Spinal cord (tissue), 10 donors: Measurements from ENCODE around the gene REG1A. TPM values are rescaled to one million over a fixed set of nuclear protein-coding genes. Genes with fewer than 3 reads are reported as not detected.

ENCODE experiments used
- DNase-seq, 6 donors: peaks; one replicate each; pipeline versions ENCODE4 v3.0.0 to v3.0.0-alpha.2; 2013 to 2015; ENCODE audit warnings: low spot score in 6 of 6, low read depth in 4 of 6
- H3K27ac ChIP-seq: one replicate; pipeline ENCODE4 v1.5.1; 2013; ENCODE audit warnings: low read depth, low read length, control low read depth
- H3K27me3 ChIP-seq: one replicate; pipeline ENCODE4 v1.6.1; 2013; ENCODE audit warnings: low read length; ENCODE audit not compliant: control insufficient read depth, insufficient read depth
- H3K36me3 ChIP-seq: one replicate; pipeline ENCODE4 v1.6.1; 2013; ENCODE audit warnings: low read length; ENCODE audit not compliant: control insufficient read depth, insufficient read depth
- H3K4me1 ChIP-seq: one replicate; pipeline ENCODE4 v1.6.1; 2013; ENCODE audit warnings: low read length; ENCODE audit not compliant: control insufficient read depth, insufficient read depth
- H3K4me3 ChIP-seq: one replicate; pipeline ENCODE4 v1.5.1; 2013; ENCODE audit warnings: low read depth, low read length, control low read depth
- H3K9me3 ChIP-seq: one replicate; pipeline ENCODE4 v1.6.1; 2013; ENCODE audit warnings: low read length; ENCODE audit not compliant: control insufficient read depth, insufficient read depth
- WGBS: methylation state at CpG from one replicate; pipeline ENCODE4 v1.1.5; 2013; ENCODE audit warnings: missing lambda C conversion rate; ENCODE audit not compliant: insufficient coverage; 5-methylcytosine and 5-hydroxymethylcytosine counted together
- long read RNA-seq, 4 donors: transcript quantifications; one replicate each; lab custom pipeline, GENCODE V29; 2026
- polyA plus RNA-seq, 2 donors: library from polyadenylated mRNA; unstranded; fragments of 120-200 nt; gene quantifications; one replicate each; pipeline ENCODE4 v1.2.1, GENCODE V29; 2013; ENCODE audit not compliant: insufficient read length in 2 of 2
- total RNA-seq, 2 donors: library from RNA; depleted of rRNA in 1 of 2; stranded (reverse); fragments of 120-200 nt in 1 of 2; fragments of >200 nt in 1 of 2; gene quantifications; one replicate each; pipeline versions ENCODE4 v1.2.3 to v1.2.4, GENCODE V29; 2013 to 2014
- donor health status: healthy.

The REG1A gene
- total RNA-seq (not detected), polyA plus RNA-seq (not detected)
- long read RNA-seq, donor 1: 0 reads
- long read RNA-seq, donor 2: 0 reads
- long read RNA-seq, donor 3: 0 reads
- long read RNA-seq, donor 4: 0 reads

DNA sequence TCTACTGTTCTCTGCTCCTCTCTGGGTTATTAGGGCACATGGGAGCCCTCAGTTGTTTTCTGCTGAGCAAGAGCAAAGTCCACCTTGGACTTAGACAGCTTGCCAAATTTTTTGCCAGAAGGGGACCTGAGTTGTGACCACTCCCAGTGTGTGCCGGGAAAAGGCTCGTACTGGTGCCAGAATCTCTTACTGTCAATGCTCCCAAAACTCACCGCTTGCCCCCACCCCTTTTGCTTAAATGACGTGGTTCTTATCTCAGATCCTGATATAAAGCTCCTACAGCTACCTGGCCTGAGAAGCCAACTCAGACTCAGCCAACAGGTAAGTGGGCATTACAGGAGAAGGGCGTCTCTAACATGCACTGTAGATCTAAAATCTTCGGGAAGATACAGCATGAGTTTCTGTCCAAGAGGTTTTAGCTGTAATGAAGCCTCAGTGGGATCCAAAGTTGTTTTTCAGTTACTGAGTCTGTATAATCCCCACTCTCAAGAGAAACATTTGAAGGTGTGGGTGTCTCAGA, at the start of gene REG1A:
Gene REG1A (plus strand): TSS at position 295 of the 520 bp plus-strand sequence. CDS start 374 bp downstream, outside the sequence.
- WGBS: 80% methylated on average over 1 of the region's 6 CpGs
- DNase-seq: no peak
- H3K4me1 ChIP-seq: no peaks in the 10 kb centered on the region
- H3K9me3 ChIP-seq: no peaks in the 10 kb centered on the region
- H3K36me3 ChIP-seq: no peaks in the 10 kb centered on the region
- H3K27me3 ChIP-seq: no peaks in the 10 kb centered on the region
- no peak within 1 kb of the TSS for H3K27ac ChIP-seq
- no peak within 1 kb of the TSS for H3K4me3 ChIP-seq

GRCh38 chr2:79071078-79071477, 49.2 kb upstream of the REG1A start:
- H3K4me1 ChIP-seq: no peaks in the 10 kb centered on the region
- DNase-seq: peak in 1 of 6 donors; percentile 26
- H3K27ac ChIP-seq: no peak overlapping the region
- H3K4me3 ChIP-seq: no peak overlapping the region
- H3K36me3 ChIP-seq: no peaks in the 10 kb centered on the region
- no peaks in the 10 kb centered on the region for H3K27me3 ChIP-seq
- WGBS: 40% methylated on average over 1 of the region's 2 CpGs
- no peaks in the 10 kb centered on the region for H3K9me3 ChIP-seq

- no peaks in the 10 kb centered on the region for H3K4me1 ChIP-seq
- 98% methylated on average over 5 of the region's 5 CpGs for WGBS
- DNase-seq: no peak
- H3K27me3 ChIP-seq: no peaks in the 10 kb centered on the region
- no peaks in the 10 kb centered on the region for H3K36me3 ChIP-seq
- no peak overlapping the region for H3K4me3 ChIP-seq
- no peaks in the 10 kb centered on the region for H3K9me3 ChIP-seq
- H3K27ac ChIP-seq: no peak overlapping the region
Measured at GRCh38 chr2:79082987-79083386, 37.3 kb upstream of the REG1A start.

GRCh38 chr2:79083597-79084251, 36.6 kb upstream of the REG1A start:
- H3K27ac ChIP-seq: no peak overlapping the region
- H3K4me1 ChIP-seq: no peaks in the 10 kb centered on the region
- no peak overlapping the region for H3K4me3 ChIP-seq
- H3K9me3 ChIP-seq: no peaks in the 10 kb centered on the region
- DNase-seq: no peak
- H3K36me3 ChIP-seq: no peaks in the 10 kb centered on the region
- H3K27me3 ChIP-seq: no peaks in the 10 kb centered on the region

DNA sequence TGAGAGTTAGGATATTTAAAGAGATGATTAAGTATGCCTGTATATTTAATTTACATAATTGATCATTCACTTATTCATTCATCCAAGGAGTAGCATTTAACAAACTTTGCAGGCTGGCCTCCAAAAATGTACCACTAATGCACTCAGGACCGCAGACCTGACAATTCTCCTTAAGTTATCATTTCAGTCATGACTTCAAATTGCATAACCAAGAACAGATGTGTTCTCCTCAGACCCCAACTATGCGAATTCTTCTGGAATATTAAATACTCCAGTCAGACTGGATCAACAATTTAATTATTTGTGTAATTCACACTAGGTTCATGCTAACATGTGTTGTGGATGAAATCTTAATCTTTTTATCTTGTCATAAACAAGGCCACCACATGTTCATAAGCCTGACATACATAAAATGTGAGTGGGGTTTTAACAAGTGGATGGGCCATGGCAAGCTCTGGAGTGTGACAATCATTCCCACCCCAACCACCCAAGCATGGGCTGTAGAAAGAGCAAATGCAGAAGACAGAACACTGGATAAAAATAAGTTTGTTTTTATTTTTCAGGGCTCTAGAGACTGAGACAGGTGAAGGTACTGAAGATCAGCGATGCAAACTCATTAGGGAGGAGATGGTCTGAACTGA, 35.7 kb upstream of the REG1A start:
- WGBS: 77% methylated on average over 2 of the region's 3 CpGs
- no peak overlapping the region for H3K4me3 ChIP-seq

DNA sequence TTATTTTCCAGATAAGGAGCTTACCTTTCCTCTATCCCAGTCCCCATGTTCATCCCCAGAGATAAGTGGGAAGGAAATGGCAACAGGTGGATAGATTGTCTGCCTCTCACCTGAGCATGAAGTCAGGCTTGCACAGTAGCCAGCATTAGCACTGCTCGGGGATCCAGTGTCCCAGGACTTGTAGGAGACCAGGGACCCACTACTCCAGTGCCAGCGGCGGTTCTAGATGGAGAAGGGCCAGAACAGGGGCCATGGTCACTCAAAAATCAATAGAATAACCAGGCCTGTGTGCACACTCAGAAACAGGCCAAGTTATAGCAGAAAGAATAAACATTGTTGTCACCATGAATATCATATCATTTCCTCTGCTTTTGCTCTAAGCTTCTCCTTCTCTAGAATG, 34.9 kb upstream of the REG1A start:
- H3K36me3 ChIP-seq: no peaks in the 10 kb centered on the region
- H3K27ac ChIP-seq: no peak overlapping the region
- no peak for DNase-seq
- H3K4me3 ChIP-seq: no peak overlapping the region
- no peaks in the 10 kb centered on the region for H3K9me3 ChIP-seq
- WGBS: 94% methylated on average over 3 of the region's 3 CpGs
- H3K27me3 ChIP-seq: no peaks in the 10 kb centered on the region
- H3K4me1 ChIP-seq: no peaks in the 10 kb centered on the region

More for the DNA sequence above, 35.7 kb upstream of the REG1A start:
- Histone ChIP-seq H3K36me3 (no peaks in the 10 kb centered on the region), H3K27ac (no peak overlapping the region), H3K27me3 (no peaks in the 10 kb centered on the region), H3K9me3 (no peaks in the 10 kb centered on the region), H3K4me1 (no peaks in the 10 kb centered on the region)
- no peak for DNase-seq

DNA sequence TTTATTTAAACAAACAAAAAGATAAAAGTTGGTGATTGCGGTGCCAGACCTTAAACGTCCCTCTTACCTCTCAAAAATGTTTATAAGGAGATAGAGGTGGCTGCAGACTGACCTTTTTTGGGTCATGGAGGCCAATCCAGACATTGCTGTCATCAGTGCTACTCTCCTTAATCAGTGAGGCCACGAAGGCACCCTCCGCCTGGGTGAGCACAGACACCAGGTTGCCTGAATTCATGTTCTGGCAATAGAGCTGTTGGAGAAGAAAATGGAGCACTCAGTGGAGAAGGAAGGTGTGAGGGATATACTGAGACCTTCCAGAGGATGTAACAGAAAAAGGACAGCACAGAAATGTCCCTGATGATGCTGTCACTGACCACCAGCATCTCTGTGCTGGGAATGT, 34.0 kb upstream of the REG1A start:
- no peak for DNase-seq
- no peaks in the 10 kb centered on the region for H3K9me3 ChIP-seq
- H3K27me3 ChIP-seq: no peaks in the 10 kb centered on the region
- 88% methylated on average over 2 of the region's 4 CpGs for WGBS
- no peak overlapping the region for H3K4me3 ChIP-seq
- H3K36me3 ChIP-seq: no peaks in the 10 kb centered on the region
- no peak overlapping the region for H3K27ac ChIP-seq
- H3K4me1 ChIP-seq: no peaks in the 10 kb centered on the region

DNA sequence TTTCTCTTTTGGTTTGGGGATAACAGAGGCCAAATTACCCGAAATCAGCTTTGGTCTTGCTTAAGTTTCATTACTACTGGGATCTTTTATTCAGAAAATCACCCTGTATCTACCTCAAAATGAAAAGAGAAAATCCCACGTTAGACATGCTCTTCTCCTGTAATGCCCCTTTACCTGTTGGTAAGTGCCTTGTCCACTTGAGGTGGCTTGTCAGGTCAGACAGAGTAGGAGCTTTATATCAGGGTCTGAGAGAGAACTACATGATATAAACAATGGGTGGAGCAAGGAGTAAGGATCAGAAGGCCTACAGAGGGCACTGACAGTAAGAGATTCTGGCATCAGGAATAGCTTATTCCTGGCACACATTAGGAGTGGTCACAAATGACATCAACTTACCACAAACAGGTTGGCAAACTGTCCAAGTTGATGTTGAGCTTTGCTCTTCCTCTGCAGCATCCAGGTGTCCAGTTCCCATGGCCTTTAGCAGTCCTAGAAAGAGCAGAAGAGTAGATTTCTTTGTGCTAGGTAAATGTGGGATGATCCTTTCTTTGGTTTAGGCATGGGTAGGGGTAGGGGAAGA, 32.4 kb upstream of the REG1A start, which contains the start of gene REG1B:
Gene REG1B (minus strand): TSS at position 209 of the 580 bp plus-strand sequence. CDS start 381 bp downstream, outside the sequence.
- Histone ChIP-seq H3K9me3 (no peaks in the 10 kb centered on the region), H3K27me3 (no peaks in the 10 kb centered on the region), H3K36me3 (no peaks in the 10 kb centered on the region), H3K4me1 (no peaks in the 10 kb centered on the region), H3K27ac (no peak within 1 kb of the TSS), H3K4me3 (no peak within 1 kb of the TSS)
- no CpG with 5 or more reads among the region's 2 CpGs for WGBS
- DNase-seq: no peak

DNA sequence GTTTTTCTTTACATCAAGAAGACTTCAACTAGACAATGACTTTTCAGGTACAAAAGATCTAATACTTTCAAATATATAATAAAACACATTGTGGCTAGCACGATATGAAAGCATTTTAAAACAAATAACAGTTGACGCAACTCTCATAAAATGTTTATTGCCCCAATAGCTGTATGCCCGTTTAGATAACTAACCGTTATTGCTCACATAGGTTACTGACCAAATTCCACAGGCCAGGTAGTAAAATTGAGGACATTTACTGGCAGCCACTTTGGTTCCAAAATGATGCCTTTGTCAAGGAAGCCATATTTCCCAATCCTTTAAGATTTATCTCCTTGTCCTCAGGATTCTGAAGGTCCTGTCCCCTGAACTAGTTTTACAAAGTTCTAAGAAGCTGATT, 29.6 kb upstream of the REG1A start:
- no peak for DNase-seq
- Histone ChIP-seq H3K27me3 (no peaks in the 10 kb centered on the region), H3K4me1 (no peaks in the 10 kb centered on the region), H3K27ac (no peak overlapping the region), H3K36me3 (no peaks in the 10 kb centered on the region), H3K4me3 (no peak overlapping the region), H3K9me3 (no peaks in the 10 kb centered on the region)
- no CpG with 5 or more reads among the region's 4 CpGs for WGBS
